Measurements from ENCODE around the gene XPO5. TPM values are rescaled to one million over a fixed set of nuclear protein-coding genes. Genes with fewer than 3 reads are reported as not detected.

Gene XPO5
- total and polyA plus RNA-seq, 9 of the 15 experiments (the other 6 are each of a cell fraction or from before 2014, with no cell fraction given): 36.0 to 170 (median 99.1) TPM

GRCh38 chr6:43570876-43571441 is 4.9 kb downstream of the XPO5 start (continued):
- TF ChIP-seq, protein P1, sequence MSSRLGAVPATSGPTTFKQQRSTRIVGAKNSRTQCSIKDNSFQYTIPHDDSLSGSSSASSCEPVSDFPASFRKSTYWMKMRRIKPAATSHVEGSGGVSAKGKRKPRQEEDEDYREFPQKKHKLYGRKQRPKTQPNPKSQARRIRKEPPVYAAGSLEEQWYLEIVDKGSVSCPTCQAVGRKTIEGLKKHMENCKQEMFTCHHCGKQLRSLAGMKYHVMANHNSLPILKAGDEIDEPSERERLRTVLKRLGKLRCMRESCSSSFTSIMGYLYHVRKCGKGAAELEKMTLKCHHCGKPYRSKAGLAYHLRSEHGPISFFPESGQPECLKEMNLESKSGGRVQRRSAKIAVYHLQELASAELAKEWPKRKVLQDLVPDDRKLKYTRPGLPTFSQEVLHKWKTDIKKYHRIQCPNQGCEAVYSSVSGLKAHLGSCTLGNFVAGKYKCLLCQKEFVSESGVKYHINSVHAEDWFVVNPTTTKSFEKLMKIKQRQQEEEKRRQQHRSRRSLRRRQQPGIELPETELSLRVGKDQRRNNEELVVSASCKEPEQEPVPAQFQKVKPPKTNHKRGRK (tag; IDR thresholded peaks at IDR 0.05): no peak
- TF ChIP-seq ZNF384 (IDR thresholded peaks at IDR 0.05; ENCODE audit: low read depth, low read length) (no peak), PTBP1 (IDR thresholded peaks at IDR 0.05; ENCODE audit: low read depth, low read length) (no peak), ZNF174 (CRISPR knock-in tag; IDR thresholded peaks at IDR 0.05) (no peak), HNRNPLL (IDR thresholded peaks at IDR 0.05; ENCODE audit: low read depth, low read length, poor library complexity, severe bottlenecking) (no peak), MCM5 (IDR thresholded peaks at IDR 0.05; ENCODE audit: low read depth) (no peak), GABPB1 (CRISPR knock-in tag; IDR thresholded peaks at IDR 0.05) (0 out of 2 replicates have a peak, but pooled peaks have one; percentile 11), ZNF778 (CRISPR knock-in tag; IDR thresholded peaks at IDR 0.05) (no peak), SMC3 (conservative IDR thresholded peaks at IDR 0.05; ENCODE audit: insufficient read depth, low read depth, low read length) (no peak), RAD21 (CRISPR knock-in tag; conservative IDR thresholded peaks at IDR 0.05 in 1 of 2, IDR thresholded peaks at IDR 0.05 in 1 of 2) (no peak; a peak in 2 of 4 replicates), ZBTB1 (CRISPR knock-in tag; IDR thresholded peaks at IDR 0.05; ENCODE audit: borderline replicate concordance, low read depth) (no peak), OTX1 (CRISPR knock-in tag; IDR thresholded peaks at IDR 0.05) (no peak), CBX8 (IDR thresholded peaks at IDR 0.05; ENCODE audit: borderline replicate concordance, extremely low read depth, low read depth, low read length, poor library complexity, severe bottlenecking) (no peak), PRMT5 (CRISPR knock-in tag; IDR thresholded peaks at IDR 0.05) (no peak), EGR1 (conservative IDR thresholded peaks at IDR 0.05) (no peak), AFF1 (IDR thresholded peaks at IDR 0.05; ENCODE audit: low read depth in 1 of 2, partially characterized antibody in 2 of 2) (peak; percentile 37 to 80), SLC30A9 (CRISPR knock-in tag; IDR thresholded peaks at IDR 0.05) (no peak), TCFL5 (CRISPR knock-in tag; conservative IDR thresholded peaks at IDR 0.05) (no peak), MBD1 (CRISPR knock-in tag; IDR thresholded peaks at IDR 0.05) (no peak)
- TF ChIP-seq, protein P2, sequence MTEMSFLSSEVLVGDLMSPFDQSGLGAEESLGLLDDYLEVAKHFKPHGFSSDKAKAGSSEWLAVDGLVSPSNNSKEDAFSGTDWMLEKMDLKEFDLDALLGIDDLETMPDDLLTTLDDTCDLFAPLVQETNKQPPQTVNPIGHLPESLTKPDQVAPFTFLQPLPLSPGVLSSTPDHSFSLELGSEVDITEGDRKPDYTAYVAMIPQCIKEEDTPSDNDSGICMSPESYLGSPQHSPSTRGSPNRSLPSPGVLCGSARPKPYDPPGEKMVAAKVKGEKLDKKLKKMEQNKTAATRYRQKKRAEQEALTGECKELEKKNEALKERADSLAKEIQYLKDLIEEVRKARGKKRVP (CRISPR knock-in tag; IDR thresholded peaks at IDR 0.05): peak; percentile 94
